HCT116 (cell line): ENCODE results near the gene TAF3. TPM values are rescaled to one million over a fixed set of nuclear protein-coding genes. Genes with fewer than 3 reads are reported as not detected.

Experiments
- ATAC-seq: fragments of 200-7000 bp; cut with Tn5 transposase; 2 replicates; pipeline ENCODE4 v1.9.1; 2020; ENCODE audit warnings: mild to moderate bottlenecking, moderate library complexity
- BruUV-seq: library from RNA; stranded (reverse); fragments of 400-500 nt; replicated peaks from 2 replicates; lab custom pipeline; 2021; lab: Mats Ljungman, UMichigan
- CTCF ChIA-PET: fragments of 300-600 bp; sonication (Branson Sonifier 250); formaldehyde crosslinking; loops from one replicate; lab custom pipeline; 2021; ENCODE audit warnings: antibody characterized with exemption; lab: Charles Lee
- POLR2A ChIA-PET: fragments of 300-600, 350-600 bp; sonication (Branson Sonifier 250); formaldehyde crosslinking; loops from one replicate; lab custom pipeline; 2021; ENCODE audit warnings: antibody characterized with exemption; lab: Charles Lee
- RAD21 ChIA-PET, 2 experiments: fragments of 300-600 bp; sonication (Branson Sonifier 250); formaldehyde crosslinking; loops; one replicate each; lab custom pipeline; 2023; ENCODE audit warnings: low total read pairs in 2 of 2; ENCODE audit not compliant: uncharacterized antibody in 2 of 2, unreplicated experiment in 2 of 2, low non-redundant PET in 1 of 2; lab: Charles Lee
- DNase-seq: peaks from one replicate; pipeline ENCODE4 v3.0.0-alpha.2; 2010; ENCODE audit warnings: low read depth, low spot score
- H2AFZ ChIP-seq: fragments of 200-600 bp; shearing (Covaris generic), sonication (generic); 2 replicates; pipeline ENCODE4 v1.6.1; 2017; ENCODE audit warnings: low read depth, mixed run types, mixed read lengths, antibody characterized with exemption, low read length; ENCODE audit not compliant: poor library complexity, severe bottlenecking
- H3K27ac ChIP-seq: 2 replicates; pipeline ENCODE4 v1.5.1; 2012; ENCODE audit warnings: low read depth, low read length
- H3K27me3 ChIP-seq: fragments of 200-600 bp; sonication (generic); 2 replicates; pipeline ENCODE4 v1.6.1; 2016; ENCODE audit warnings: mixed run types, low read length, mixed read lengths; ENCODE audit not compliant: insufficient read depth
- H3K36me3 ChIP-seq, 2 experiments: fragments of 200-500 bp in 1 of 2; fragments of 200-600 bp in 1 of 2; sonication (Bioruptor generic) in 1 of 2; sonication (generic) in 1 of 2; 2 replicates each; pipeline versions ENCODE4 v1.5.1 to v1.6.1; 2014 to 2016; ENCODE audit warnings: low read length in 2 of 2, inconsistent platforms in 1 of 2, mixed read lengths in 1 of 2, mixed run types in 1 of 2; ENCODE audit not compliant: insufficient read depth in 2 of 2, control insufficient read depth in 1 of 2
- H3K4me1 ChIP-seq, 2 experiments: fragments of 200-600 bp in 1 of 2; sonication (generic) in 1 of 2; 2 replicates each; pipeline versions ENCODE4 v1.5.1 to v1.6.1; 2012 to 2017; ENCODE audit warnings: low read length in 2 of 2, inconsistent platforms in 1 of 2, mild to moderate bottlenecking in 1 of 2, mixed read lengths in 1 of 2, mixed run types in 1 of 2, moderate library complexity in 1 of 2; ENCODE audit not compliant: insufficient read depth in 2 of 2, control insufficient read depth in 1 of 2
- H3K4me2 ChIP-seq: fragments of 200-600 bp; sonication (generic); 2 replicates; pipeline ENCODE4 v1.6.1; 2017; ENCODE audit warnings: mixed run types, low read length, mixed read lengths
- H3K4me3 ChIP-seq, 2 experiments: fragments of 200-600 bp in 1 of 2; sonication (generic) in 1 of 2; replicated peaks in 1 of 2; 2 replicates each; pipeline ENCODE4 v1.5.1; 2011 to 2016; ENCODE audit warnings: low read length in 2 of 2, control low read depth in 1 of 2, low read depth in 1 of 2, mild to moderate bottlenecking in 1 of 2, mixed read lengths in 1 of 2, mixed run types in 1 of 2
- H3K79me2 ChIP-seq: fragments of 200-600 bp; sonication (generic); 2 replicates; pipeline ENCODE4 v1.6.1; 2017; ENCODE audit warnings: mild to moderate bottlenecking, mixed run types, low read length, moderate library complexity, mixed read lengths; ENCODE audit not compliant: insufficient read depth
- H3K9ac ChIP-seq: fragments of 200-600 bp; sonication (generic); 2 replicates; pipeline ENCODE4 v1.6.1; 2016; ENCODE audit warnings: low read length, mixed read lengths
- H3K9me2 ChIP-seq: fragments of 200-600 bp; sonication (generic), shearing (Covaris generic); 2 replicates; pipeline ENCODE4 v1.6.1; 2017; ENCODE audit warnings: mixed run types, mild to moderate bottlenecking, moderate library complexity; ENCODE audit not compliant: insufficient read depth
- H3K9me3 ChIP-seq, 2 experiments: fragments of 200-500 bp in 1 of 2; fragments of 200-600 bp in 1 of 2; sonication (Bioruptor generic) in 1 of 2; sonication (generic) in 1 of 2; 2 replicates each; pipeline ENCODE4 v1.6.1; 2014 to 2017; ENCODE audit warnings: low read length in 2 of 2, mixed read lengths in 2 of 2, inconsistent platforms in 1 of 2, low read depth in 1 of 2, mild to moderate bottlenecking in 1 of 2, mixed run types in 1 of 2, moderate library complexity in 1 of 2; ENCODE audit not compliant: control insufficient read depth in 1 of 2, insufficient read depth in 1 of 2
- H4K20me1 ChIP-seq: fragments of 200-600 bp; sonication (generic), shearing (Covaris generic); 2 replicates; pipeline ENCODE4 v1.6.1; 2017; ENCODE audit warnings: mixed run types, mild to moderate bottlenecking, moderate library complexity; ENCODE audit not compliant: insufficient read depth
- EGR1 ChIP-seq: IDR thresholded peaks from 2 replicates; pipeline ENCODE4 v1.6.1; 2012; ENCODE audit warnings: low read depth
- ELF1 ChIP-seq: IDR thresholded peaks from 2 replicates; pipeline ENCODE4 v1.6.1; 2012; ENCODE audit warnings: low read depth, borderline replicate concordance
- EZH2 ChIP-seq: fragments of 200-600 bp; sonication (generic); IDR thresholded peaks from 2 replicates; pipeline ENCODE4 v1.6.1; 2017; ENCODE audit warnings: antibody characterized with exemption, mixed run types
- FOSL1 ChIP-seq: IDR thresholded peaks from 2 replicates; pipeline ENCODE4 v1.6.1; 2012; ENCODE audit warnings: low read depth
- JUND ChIP-seq: IDR thresholded peaks from 2 replicates; pipeline ENCODE4 v1.6.1; 2012
- MAX ChIP-seq: IDR thresholded peaks from 2 replicates; pipeline ENCODE4 v1.6.1; 2012
- SP1 ChIP-seq: IDR thresholded peaks from 2 replicates; pipeline ENCODE4 v1.6.1; 2012; ENCODE audit warnings: low read depth
- ZFX ChIP-seq: fragments of 450-650 bp; IDR thresholded peaks from 2 replicates; pipeline ENCODE4 v1.6.1; 2017
- ZNF274 ChIP-seq: fragments of 200-500 bp; sonication (Bioruptor generic); IDR thresholded peaks from 2 replicates; pipeline ENCODE4 v1.6.1; 2014; ENCODE audit warnings: mild to moderate bottlenecking, low read depth, low read length, inconsistent platforms
- intact Hi-C: fragments of 100-400 bp; cut with micrococcal nuclease; formaldehyde crosslinking; loops from 2 replicates; pipeline ENCODE4 v1.10.0; 2022
- total RNA-seq: library from RNA; stranded (reverse); gene quantifications from one replicate; pipeline ENCODE4 v1.2.1, GENCODE V29; 2021; ENCODE audit not compliant: unreplicated experiment
- TF ChIP-seq, protein P1 (sequence below): IDR thresholded peaks from 2 replicates; pipeline ENCODE4 v1.6.1; 2012
- TF ChIP-seq, protein P2 (sequence below): IDR thresholded peaks from 2 replicates; pipeline ENCODE4 v1.6.1; 2012; ENCODE audit warnings: low read depth

The TAF3 gene
- total RNA-seq, 1 experiment from 2014 or later, result 8.0 TPM

- Histone ChIP-seq H3K4me3 (no peak overlapping the region), H3K9me2 (no peaks in the 10 kb centered on the region), H3K4me2 (no peak overlapping the region), H3K9ac (no peak overlapping the region), H3K4me1 (no peaks in the 10 kb centered on the region), H2AFZ (no peak overlapping the region), H3K79me2 (no peaks in the 10 kb centered on the region), H3K9me3 (no peaks in the 10 kb centered on the region), H3K27ac (no peak overlapping the region), H4K20me1 (no peaks in the 10 kb centered on the region), H3K36me3 (no peaks in the 10 kb centered on the region), H3K27me3 (no peaks in the 10 kb centered on the region)
- ChIA-PET RAD21 (no interaction called here), POLR2A (no interaction called here), CTCF (no interaction called here)
- TF ChIP-seq ZFX (no peak), JUND (no peak), EGR1 (no peak), SP1 (no peak), FOSL1 (no peak), EZH2 (no peak), ELF1 (no peak), ZNF274 (no peak), MAX (no peak)
- TF ChIP-seq, protein P1, sequence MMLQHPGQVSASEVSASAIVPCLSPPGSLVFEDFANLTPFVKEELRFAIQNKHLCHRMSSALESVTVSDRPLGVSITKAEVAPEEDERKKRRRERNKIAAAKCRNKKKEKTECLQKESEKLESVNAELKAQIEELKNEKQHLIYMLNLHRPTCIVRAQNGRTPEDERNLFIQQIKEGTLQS, result no peak
- TF ChIP-seq, protein P2, sequence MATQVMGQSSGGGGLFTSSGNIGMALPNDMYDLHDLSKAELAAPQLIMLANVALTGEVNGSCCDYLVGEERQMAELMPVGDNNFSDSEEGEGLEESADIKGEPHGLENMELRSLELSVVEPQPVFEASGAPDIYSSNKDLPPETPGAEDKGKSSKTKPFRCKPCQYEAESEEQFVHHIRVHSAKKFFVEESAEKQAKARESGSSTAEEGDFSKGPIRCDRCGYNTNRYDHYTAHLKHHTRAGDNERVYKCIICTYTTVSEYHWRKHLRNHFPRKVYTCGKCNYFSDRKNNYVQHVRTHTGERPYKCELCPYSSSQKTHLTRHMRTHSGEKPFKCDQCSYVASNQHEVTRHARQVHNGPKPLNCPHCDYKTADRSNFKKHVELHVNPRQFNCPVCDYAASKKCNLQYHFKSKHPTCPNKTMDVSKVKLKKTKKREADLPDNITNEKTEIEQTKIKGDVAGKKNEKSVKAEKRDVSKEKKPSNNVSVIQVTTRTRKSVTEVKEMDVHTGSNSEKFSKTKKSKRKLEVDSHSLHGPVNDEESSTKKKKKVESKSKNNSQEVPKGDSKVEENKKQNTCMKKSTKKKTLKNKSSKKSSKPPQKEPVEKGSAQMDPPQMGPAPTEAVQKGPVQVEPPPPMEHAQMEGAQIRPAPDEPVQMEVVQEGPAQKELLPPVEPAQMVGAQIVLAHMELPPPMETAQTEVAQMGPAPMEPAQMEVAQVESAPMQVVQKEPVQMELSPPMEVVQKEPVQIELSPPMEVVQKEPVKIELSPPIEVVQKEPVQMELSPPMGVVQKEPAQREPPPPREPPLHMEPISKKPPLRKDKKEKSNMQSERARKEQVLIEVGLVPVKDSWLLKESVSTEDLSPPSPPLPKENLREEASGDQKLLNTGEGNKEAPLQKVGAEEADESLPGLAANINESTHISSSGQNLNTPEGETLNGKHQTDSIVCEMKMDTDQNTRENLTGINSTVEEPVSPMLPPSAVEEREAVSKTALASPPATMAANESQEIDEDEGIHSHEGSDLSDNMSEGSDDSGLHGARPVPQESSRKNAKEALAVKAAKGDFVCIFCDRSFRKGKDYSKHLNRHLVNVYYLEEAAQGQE, result no peak
- BruUV-seq, result no TSS peak
- ATAC-seq (no peak), DNase-seq (no peak)
- intact Hi-C loops, result no loop called here
Measured at GRCh38 chr10:7967035-7967434, 148.7 kb downstream of the TAF3 start.
